DND-41 (cell line): ENCODE results near the gene SLC6A11.

Experiments
- ATAC-seq: fragments of 200-7000 bp; cut with Tn5 transposase; 3 replicates; pipeline ENCODE4 v1.9.1; 2021; ENCODE audit warnings: low read depth; ENCODE audit not compliant: insufficient read depth
- DNase-seq: peaks from one replicate; pipeline ENCODE4 v3.0.0-alpha.2; 2020
- H2AFZ ChIP-seq: 2 replicates; pipeline ENCODE4 v1.6.0; 2012; ENCODE audit warnings: low read depth, low read length
- H3K27ac ChIP-seq: 2 replicates; pipeline ENCODE4 v1.5.1; 2012; ENCODE audit warnings: low read length, inconsistent platforms
- H3K27me3 ChIP-seq: fragments of 200-600 bp; sonication (generic); 2 replicates; pipeline ENCODE4 v1.6.0; 2012; ENCODE audit warnings: low read length, mild to moderate bottlenecking, inconsistent platforms; ENCODE audit not compliant: insufficient read depth, poor library complexity
- H3K36me3 ChIP-seq: 2 replicates; pipeline ENCODE4 v1.5.1; 2012; ENCODE audit warnings: low read length, inconsistent platforms; ENCODE audit not compliant: insufficient read depth
- H3K4me1 ChIP-seq: 2 replicates; pipeline ENCODE4 v1.5.1; 2012; ENCODE audit warnings: mild to moderate bottlenecking, low read length; ENCODE audit not compliant: insufficient read depth
- H3K4me2 ChIP-seq: 2 replicates; pipeline ENCODE4 v1.6.0; 2012; ENCODE audit warnings: mild to moderate bottlenecking, moderate library complexity, low read length, inconsistent platforms; ENCODE audit not compliant: insufficient read depth
- H3K4me3 ChIP-seq, 2 experiments: fragments of 200-600 bp in 1 of 2; shearing (Covaris generic) in 1 of 2; 2 replicates each; pipeline ENCODE4 v1.5.1; 2012 to 2016; ENCODE audit warnings: inconsistent platforms in 2 of 2, low read length in 2 of 2, mild to moderate bottlenecking in 2 of 2, low read depth in 1 of 2, moderate library complexity in 1 of 2
- H3K79me2 ChIP-seq: 2 replicates; pipeline ENCODE4 v1.6.0; 2012; ENCODE audit warnings: low read length, inconsistent platforms; ENCODE audit not compliant: insufficient read depth
- H3K9ac ChIP-seq: 2 replicates; pipeline ENCODE4 v1.6.0; 2012; ENCODE audit warnings: low read depth, mild to moderate bottlenecking, inconsistent platforms, low read length, moderate library complexity
- H3K9me3 ChIP-seq: 2 replicates; pipeline ENCODE4 v1.5.1; 2012; ENCODE audit warnings: low read length, moderate library complexity, mild to moderate bottlenecking, inconsistent platforms; ENCODE audit not compliant: insufficient read depth, severe bottlenecking
- H4K20me1 ChIP-seq: 2 replicates; pipeline ENCODE4 v1.6.0; 2012; ENCODE audit warnings: low read length; ENCODE audit not compliant: insufficient read depth
- CTCF ChIP-seq: IDR thresholded peaks from 2 replicates; pipeline ENCODE4 v1.5.1; 2012; ENCODE audit warnings: borderline replicate concordance, low read length, moderate library complexity, mild to moderate bottlenecking; ENCODE audit not compliant: poor library complexity, severe bottlenecking; ENCODE audit errors: extremely low read depth
- EZH2 ChIP-seq: IDR thresholded peaks from 3 replicates; pipeline ENCODE4 v1.6.1; 2012; ENCODE audit warnings: borderline replicate concordance, low read depth, mild to moderate bottlenecking, moderate library complexity, low read length, inconsistent platforms; ENCODE audit not compliant: severe bottlenecking

SLC6A11 gene

GRCh38 chr3:10822708-10823515 is 6.9 kb downstream of the SLC6A11 start:
- DNase-seq = no peak

GRCh38 chr3:10823516-10823818 is 7.4 kb downstream of the SLC6A11 start:
- Histone ChIP-seq H2AFZ (no peak overlapping the region), H3K4me1 (no peaks in the 10 kb centered on the region), H3K79me2 (no peaks in the 10 kb centered on the region), H3K36me3 (no peaks in the 10 kb centered on the region), H3K4me2 (no peak overlapping the region), H3K27ac (no peak overlapping the region), H3K27me3 (peaks cover 7% of the 10 kb centered on the region), H4K20me1 (no peaks in the 10 kb centered on the region; the same call in 1 of the 2 replicates), H3K4me3 (no peak overlapping the region), H3K9me3 (no peaks in the 10 kb centered on the region), H3K9ac (no peak overlapping the region)
- DNase-seq (no peak), ATAC-seq (no peak)
- TF ChIP-seq CTCF = no peak
- TF ChIP-seq EZH2 = no peak

More at GRCh38 chr3:10822708-10823515, 6.9 kb downstream of the SLC6A11 start:
- no peak for ATAC-seq
- TF ChIP-seq CTCF = no peak
- no peak for TF ChIP-seq EZH2
- H2AFZ ChIP-seq = no peak overlapping the region
- no peaks in the 10 kb centered on the region for H3K79me2 ChIP-seq
- H3K27me3 ChIP-seq = peaks cover 7% of the 10 kb centered on the region
- no peaks in the 10 kb centered on the region for H3K9me3 ChIP-seq
- H3K36me3 ChIP-seq = no peaks in the 10 kb centered on the region
- no peak overlapping the region for H3K4me3 ChIP-seq
- H3K9ac ChIP-seq = no peak overlapping the region
- no peaks in the 10 kb centered on the region for H3K4me1 ChIP-seq
- no peak overlapping the region for H3K27ac ChIP-seq
- H4K20me1 ChIP-seq = no peaks in the 10 kb centered on the region; the same call in 1 of the 2 replicates
- no peak overlapping the region for H3K4me2 ChIP-seq

- TF ChIP-seq CTCF (no peak), EZH2 (no peak)
- Histone ChIP-seq H3K4me2 (no peak overlapping the region), H3K79me2 (no peaks in the 10 kb centered on the region), H3K36me3 (no peaks in the 10 kb centered on the region), H4K20me1 (no peaks in the 10 kb centered on the region; the same call in 1 of the 2 replicates), H3K4me1 (no peaks in the 10 kb centered on the region), H3K9ac (no peak overlapping the region), H3K9me3 (no peaks in the 10 kb centered on the region), H2AFZ (no peak overlapping the region), H3K27ac (no peak overlapping the region), H3K27me3 (peaks cover 7% of the 10 kb centered on the region), H3K4me3 (no peak overlapping the region)
- DNase-seq (no peak), ATAC-seq (no peak)
These were observed 8.4 kb downstream of the SLC6A11 start for GRCh38 chr3:10824468-10824867.
